Astrocyte of the cerebellum (primary cell): ENCODE data around the gene RSBN1L.

Source experiments
- DNase-seq: peaks from one replicate; pipeline ENCODE4 v3.0.0-alpha.2; 2011; ENCODE audit warnings: low read depth
- H3K4me3 ChIP-seq: 2 replicates; pipeline ENCODE4 v1.5.1; 2011; ENCODE audit warnings: mild to moderate bottlenecking, low read depth, low read length, moderate library complexity
- CTCF ChIP-seq: IDR thresholded peaks from 2 replicates; pipeline ENCODE4 v1.5.1; 2012; ENCODE audit warnings: low read length, low read depth, moderate library complexity, mild to moderate bottlenecking; ENCODE audit errors: missing control alignments
- in situ Hi-C: cut with HindIII; loops from 2 replicates; pipeline ENCODE4 v1.10.0; 2017; ENCODE audit warnings: low sequenced_read_pairs

The RSBN1L gene

DNA sequence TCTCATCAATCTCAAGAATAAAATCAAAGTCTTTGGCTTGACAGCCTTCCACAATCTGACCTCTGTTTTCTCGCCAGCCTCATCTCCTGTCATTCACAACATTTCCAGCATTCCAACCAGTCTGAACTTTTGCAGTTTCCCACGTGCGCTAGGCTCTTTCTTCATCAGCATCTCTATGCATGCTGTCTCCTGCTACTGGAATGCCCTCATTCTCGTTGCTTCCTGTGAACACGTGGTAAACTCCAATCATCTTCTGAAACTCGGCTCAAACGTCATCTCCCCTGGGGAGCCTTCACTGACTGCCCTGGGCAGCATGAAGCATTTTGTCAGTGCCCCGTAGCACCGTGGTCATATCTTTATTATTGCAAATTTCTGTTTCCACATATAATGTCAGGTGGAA is 12.2 kb upstream of the RSBN1L start:
- TF ChIP-seq CTCF: no peak
- no peak overlapping the region for H3K4me3 ChIP-seq
- no peak for DNase-seq
- in situ Hi-C loops: no loop called here

DNA sequence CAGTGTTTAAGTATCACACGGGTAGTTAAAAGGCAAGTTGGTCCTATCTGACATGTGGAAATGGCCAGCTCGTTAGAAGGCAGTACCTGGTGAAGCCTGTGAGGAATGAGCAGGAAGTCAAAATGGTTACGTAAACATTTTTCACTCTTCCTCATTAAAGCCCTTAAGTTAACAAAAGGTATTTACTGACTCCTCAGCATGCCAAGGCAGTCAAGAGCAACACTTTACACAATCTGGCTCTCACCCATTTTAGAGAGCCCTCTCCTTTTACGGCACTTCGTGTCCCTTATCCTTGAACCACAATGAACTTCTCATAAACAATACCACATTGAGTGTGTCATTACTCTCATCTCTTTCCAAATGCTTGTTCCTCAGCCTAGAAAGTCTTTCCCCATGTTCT is 11.0 kb upstream of the RSBN1L start:
- no peak overlapping the region for H3K4me3 ChIP-seq
- no peak for TF ChIP-seq CTCF
- DNase-seq: no peak
- in situ Hi-C loops: no loop called here

GRCh38 chr7:77687100-77687746 is 9.0 kb upstream of the RSBN1L start:
- in situ Hi-C loops: no loop called here
- TF ChIP-seq CTCF: no peak
- DNase-seq: no peak
- no peak overlapping the region for H3K4me3 ChIP-seq

DNA sequence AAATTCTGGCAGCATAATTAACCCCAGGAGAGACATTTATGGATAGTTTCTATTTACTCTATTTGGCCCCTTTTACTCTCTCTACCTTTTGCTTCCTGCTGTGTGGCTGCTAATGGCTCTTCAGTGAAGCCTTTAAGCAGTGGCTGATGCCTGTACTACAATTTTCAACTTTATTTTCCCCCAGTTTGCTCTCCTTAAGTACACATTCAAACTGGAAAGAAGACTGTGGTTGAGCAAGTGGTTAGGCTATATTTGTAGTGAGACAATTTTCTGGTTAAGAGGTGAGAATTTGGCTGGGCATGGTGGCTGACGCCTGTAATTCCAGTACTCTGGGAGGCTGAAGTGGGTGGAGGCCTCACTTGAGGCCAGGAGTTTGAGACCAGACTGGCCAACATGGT is 8.5 kb upstream of the RSBN1L start:
- TF ChIP-seq CTCF: no peak
- in situ Hi-C loops: no loop called here
- no peak for DNase-seq
- H3K4me3 ChIP-seq: no peak overlapping the region

DNA sequence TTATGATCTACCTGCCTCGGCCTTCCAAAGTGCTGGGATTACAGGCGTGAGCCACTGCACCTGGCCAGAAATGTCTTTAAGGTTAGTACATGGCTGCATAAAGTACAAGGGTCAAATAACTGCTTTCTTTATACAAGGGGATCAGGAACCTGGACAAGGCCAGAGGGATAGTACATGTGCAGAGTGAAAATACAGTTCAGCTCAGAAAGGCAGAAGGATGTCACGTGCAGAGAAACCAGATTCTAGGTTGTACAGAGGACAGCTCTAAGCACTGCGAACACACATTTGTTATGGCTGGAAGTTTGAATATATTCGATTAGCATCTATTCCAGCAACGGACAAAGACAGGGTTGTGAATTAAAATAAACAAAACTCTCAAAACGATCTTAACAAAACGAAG is 6.0 kb upstream of the RSBN1L start:
- TF ChIP-seq CTCF: no peak
- DNase-seq: no peak
- H3K4me3 ChIP-seq: no peak overlapping the region
- in situ Hi-C loops: no loop called here

DNA sequence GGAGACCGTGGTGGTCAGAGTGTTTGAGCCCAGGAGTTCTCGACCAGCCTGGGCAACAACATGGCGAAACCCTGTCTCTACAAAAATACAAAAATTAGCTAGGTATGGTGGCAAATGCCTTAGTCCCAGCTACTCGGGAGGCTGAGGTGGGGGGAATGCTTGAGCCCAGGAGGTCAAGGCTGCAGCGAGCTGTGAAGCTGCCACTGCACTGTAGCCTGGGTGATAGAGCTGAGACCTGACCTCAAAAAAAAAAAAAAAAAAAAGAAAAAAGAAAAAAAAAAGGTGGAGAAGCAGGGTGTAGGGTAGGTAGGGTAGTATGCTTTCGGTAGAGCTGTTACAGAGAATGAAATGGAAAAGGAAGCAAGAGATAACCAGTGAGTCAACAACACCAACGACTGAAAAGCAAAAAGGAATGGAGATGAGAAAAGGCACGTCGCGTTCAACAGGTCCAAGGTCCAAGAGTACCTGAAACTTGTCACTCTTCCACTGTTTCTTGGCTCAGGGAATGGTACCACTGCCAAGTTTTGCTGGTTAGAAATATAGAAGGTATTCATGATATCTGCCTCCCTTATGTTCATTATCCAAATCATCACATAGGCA is 4.3 kb upstream of the RSBN1L start:
- TF ChIP-seq CTCF: no peak
- H3K4me3 ChIP-seq: no peak overlapping the region
- DNase-seq: no peak
- in situ Hi-C loops: no loop called here
